GM21423 (cell line): ENCODE measurements around the gene TM9SF2.
"Not testable (repeated sequence)": the region's sequence is repeated elsewhere in the genome, so short reads cannot be mapped to it uniquely, and the experiment has no call there.

Experiments
- ATAC-seq: cut with Tn5 transposase; IDR thresholded peaks from one replicate; pipeline ENCODE4 v1.9.1; 2021; ENCODE audit warnings: mild to moderate bottlenecking, moderate library complexity; ENCODE audit not compliant: unreplicated experiment

TM9SF2 gene

DNA sequence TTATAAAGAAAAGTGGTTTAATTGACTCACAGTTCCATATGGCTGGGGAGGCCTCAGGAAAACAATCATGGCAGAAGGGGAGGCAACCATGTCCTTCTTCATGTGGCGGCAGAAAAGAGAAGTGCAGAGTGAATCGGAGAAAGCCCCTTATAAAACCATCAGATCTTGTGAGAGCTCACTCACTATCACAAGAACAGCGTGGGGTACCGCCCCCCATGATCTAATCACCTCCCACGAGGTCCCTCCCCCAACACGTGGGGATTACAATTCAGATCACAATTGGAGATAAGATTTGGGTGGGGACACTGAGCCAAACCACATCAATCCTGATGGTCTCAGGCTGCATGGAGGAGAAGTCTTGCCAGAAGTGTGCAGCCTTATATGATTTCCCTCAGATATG, 26.0 kb downstream of the TM9SF2 start:
- no peak for ATAC-seq

- peak; percentile 76 for ATAC-seq
These were observed 27.3 kb downstream of the TM9SF2 start for GRCh38 chr13:99528547-99528946.

DNA sequence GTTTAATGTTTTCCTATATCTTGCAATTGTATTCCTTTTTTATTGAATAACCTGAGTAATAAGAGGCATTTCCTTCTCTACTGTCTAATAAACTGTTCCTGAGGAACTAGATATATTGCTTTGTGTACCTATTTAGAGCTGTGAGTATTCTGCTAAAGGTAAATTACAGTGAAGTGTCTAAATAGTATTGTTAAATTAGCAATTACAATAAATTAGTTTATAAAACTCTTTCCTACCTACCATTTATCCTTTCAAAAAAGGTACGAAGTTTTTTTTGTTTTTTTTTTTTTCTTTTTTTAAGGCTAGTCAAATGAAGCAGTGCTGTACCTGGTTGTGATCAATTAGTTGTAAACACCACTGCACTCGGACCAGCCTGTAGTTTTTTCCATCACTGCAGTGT, 34.8 kb downstream of the TM9SF2 start:
- ATAC-seq, result no peak

DNA sequence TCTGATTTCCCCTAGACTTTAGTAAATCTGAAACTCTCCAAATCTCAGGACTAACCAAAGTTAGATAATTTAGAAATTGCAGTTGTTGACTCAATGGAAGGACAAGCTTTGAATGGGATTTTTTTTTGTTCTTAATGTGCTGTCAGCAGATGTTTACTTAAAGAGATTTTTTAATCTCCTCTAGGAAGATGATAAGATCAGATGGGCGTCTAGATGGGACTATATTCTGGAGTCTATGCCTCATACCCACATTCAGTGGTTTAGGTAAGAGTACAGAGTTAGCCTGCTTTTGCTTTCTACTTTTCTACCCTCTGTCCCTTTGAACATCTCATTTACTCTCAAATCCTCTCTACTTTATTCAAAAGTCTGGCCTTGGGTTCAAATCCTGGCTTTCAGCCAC, 39.3 kb downstream of the TM9SF2 start:
- no peak for ATAC-seq

- peak; percentile 98 for ATAC-seq
These were observed 41.6 kb downstream of the TM9SF2 start for GRCh38 chr13:99542788-99543406.

DNA sequence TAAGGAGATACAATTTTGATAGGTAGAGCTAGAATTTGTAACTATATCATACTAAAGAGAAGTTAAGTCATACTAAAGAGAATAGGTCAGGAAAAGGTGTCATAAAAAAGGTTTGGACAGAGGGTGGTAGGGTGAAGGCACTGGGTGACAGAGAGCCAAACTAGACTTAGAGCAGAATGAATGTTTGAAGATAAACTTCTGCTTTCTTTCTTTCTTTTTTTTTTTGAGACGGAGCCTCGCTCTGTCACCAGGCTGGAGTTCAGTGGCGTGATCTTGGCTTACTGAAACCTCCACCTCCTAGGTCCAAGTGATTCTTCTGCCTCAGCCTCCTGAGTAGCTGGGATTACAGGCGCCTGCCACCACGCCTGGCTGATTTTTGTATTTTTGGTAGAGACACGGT, 44.1 kb downstream of the TM9SF2 start:
- ATAC-seq, result no peak

- ATAC-seq, result no peak
These were observed 44.7 kb downstream of the TM9SF2 start for GRCh38 chr13:99545979-99546378.

DNA sequence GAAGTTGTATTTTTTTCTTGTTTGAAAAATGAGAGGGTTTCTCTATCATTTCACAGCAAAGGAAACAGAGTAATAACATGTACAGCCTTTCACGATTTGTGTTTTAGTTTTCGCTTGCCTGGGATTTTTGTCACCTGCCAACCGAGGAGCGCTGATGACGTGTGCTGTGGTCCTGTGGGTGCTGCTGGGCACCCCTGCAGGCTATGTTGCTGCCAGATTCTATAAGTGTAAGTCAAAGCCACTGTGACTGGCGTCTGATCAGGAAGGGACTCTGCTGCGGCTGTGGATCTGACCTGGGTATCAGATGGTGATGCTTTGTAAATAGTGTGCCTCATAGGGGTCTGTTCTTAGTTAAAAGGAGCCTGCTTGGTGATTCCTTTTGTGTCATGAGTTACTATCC, 45.6 kb downstream of the TM9SF2 start:
- no peak for ATAC-seq

DNA sequence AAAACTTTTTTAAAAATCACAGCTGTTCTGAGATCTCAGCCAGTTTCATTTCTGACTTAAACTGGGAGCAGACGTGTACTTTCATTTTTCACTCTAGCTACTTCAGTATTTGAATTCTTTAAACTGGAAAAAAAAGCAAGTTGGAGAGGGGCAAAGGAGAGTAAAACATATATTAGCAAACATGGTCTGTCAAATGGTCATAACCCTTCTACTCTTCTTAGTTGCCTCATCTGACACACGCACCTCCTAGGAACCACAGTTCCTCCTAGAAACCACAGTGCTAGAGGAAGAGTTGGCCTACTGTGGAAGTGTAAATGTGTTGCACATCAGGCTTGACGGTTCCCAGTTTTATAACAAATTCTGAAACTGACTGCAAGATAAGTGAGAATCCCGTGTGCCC, 47.2 kb downstream of the TM9SF2 start:
- peak; percentile 63 for ATAC-seq

GRCh38 chr13:99553033-99553432, 51.8 kb downstream of the TM9SF2 start:
- ATAC-seq, result no peak

- ATAC-seq, result no peak
These were observed 53.9 kb downstream of the TM9SF2 start for GRCh38 chr13:99555149-99555548.

DNA sequence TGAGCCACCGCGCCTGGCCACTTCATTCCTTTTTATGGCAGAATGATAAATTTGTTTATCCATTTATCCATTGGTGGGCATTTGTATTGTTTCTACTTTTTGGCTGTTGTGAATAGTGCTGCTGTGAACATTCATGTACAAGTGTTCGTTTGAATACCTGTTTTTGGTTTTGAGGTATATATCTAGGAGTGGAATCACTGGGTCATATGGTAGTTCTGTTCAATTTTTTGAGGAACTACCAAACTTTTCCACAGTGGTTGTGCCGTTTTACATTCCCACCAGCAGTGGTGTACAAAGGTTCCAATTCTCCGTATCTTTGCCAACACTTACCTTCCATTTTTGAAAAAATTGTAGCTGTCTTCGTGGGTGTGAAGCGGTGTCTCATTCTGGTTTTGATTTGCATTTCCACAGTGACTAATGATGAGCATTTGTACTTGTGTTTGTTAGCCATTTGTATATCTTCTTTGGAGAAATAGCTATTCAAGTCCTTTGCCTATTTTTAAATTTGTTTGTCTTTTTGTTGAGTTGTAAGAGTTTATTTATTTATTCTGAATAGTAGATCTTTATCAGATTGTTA, 55.7 kb downstream of the TM9SF2 start:
- no peak for ATAC-seq

GRCh38 chr13:99558570-99559180, 57.4 kb downstream of the TM9SF2 start:
- ATAC-seq, result no peak

DNA sequence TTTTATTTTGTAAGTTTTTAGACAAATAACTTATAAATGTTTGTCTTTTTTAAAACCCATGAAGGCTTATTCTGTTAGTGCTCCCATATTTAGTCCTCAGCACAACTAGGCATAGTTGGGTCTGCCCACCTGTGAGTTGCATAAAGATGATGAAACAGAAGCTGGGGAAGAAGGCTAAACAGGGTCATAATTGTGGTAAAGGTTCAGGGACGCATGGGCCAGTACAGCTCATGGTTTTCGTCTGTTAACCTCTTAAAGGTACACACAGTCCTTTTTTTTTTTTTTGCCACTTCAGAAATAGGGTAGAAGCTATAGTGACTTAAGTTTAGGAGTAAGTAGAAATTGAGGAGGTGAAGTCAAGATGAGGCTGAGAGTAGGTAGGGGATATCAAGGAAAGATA, 58.3 kb downstream of the TM9SF2 start:
- ATAC-seq, result no peak

DNA sequence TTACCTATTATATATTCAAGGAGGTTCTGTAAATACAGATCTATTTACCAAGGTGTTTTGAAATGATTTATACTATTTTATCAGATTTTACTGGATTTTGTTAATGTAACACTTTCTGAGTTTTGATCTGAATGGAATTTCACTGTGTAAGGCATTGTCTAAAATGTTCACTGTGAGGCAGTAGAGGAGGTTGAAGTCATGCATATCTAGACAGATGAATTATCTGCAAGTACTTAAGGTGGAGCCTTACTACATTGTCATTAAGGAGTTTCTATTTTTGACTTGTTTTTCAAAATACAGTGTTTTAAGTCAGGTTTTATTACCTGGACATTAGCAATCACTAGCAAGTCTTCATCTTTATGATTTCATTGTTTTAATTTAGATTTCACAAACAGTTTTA, 62.1 kb downstream of the TM9SF2 start:
- no peak for ATAC-seq

DNA sequence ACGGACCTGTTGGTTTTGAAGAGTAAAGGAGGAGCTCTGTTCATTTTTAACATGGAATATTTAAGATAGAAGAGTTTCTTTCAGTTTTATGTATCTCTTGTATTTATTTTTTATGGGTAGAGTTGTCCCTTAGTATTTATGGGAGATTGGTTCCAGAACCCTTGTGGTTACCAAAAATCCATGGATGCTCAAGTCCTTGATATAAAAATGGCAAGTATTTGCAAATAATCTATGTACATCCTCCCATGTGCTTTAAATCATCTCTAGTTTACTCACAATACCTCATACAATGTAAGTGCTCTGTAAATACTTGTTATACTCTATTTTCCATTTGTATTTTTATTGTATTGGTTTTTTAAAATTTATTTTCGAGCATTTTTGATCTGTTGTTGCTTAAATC, 63.1 kb downstream of the TM9SF2 start:
- ATAC-seq, result no peak

DNA sequence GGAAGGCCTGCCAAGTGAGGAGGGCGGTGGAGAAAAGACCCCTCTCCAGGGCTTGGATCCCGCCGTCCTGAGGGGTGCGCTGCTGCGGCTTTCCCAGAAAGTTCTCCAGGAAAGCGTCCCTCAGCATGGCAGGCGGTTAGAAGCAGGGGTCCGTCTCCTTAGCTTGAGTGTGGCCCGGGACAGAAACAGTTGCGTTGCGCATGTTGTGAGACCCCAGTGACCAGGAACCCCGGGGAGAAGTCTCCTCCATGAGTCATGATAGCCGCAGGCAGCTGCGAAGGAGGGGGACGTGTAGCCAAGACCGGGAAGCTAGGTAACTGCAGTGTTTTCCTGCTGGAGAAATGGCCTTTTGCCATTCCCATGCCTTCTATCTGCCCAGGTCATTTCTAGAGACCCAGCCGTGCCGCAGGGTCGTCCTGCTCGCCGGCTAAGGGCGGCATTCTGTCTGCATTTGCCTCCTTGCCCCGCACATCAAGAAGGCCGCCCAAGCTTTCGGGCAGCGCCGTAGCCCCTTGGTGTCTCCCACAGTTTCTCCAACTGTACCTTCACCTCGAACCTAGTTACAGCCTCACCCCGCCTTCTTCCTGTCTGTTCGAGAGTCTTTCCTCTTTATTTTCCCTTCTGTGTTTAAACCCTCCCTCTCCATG, 64.3 kb downstream of the TM9SF2 start:
- ATAC-seq, result no peak

DNA sequence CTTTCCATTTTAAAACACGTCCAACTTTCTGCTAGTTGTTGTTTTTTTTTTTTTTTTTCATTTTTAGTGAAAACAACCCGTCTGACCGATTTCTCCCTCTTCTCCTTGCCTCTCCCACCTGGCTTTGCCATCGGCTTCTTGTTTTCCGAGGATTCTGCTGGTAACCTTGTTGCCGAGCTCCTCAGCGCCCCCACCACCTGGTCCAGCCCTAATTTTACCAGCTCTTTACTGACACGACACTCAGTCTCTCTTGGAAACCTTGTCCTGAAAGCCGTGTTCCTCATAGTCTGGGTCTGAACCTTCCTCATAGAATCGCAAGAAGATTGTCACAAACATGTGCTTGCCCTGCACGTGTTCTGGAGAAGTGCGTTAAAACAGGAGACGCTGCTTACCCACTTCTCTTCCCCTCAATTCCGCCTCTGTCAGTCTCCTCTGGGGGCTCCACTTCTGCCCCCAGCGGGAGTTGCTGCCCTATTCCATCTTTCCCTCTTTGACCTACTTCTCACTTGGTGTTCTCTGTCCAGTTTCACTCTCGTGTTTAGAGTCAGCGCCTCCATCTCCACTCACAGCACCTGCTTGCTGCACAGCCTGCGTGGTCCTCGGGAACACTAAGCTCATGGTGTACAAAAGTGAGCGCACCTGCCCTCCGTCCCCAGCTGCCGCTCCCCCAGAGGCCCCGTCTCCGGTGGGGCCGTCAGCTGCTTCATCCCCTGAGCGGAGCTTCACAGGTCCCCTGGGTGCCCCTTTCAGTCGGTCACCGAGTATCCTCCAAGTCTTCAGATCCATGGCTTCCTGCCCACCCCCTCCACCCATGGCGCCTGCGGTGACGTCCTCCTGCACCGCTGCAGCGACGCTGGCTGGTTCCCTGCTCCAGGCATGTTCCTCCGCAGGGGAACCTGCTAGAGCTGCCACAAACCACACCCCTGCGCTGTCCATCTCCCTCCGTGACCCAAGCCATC, 65.1 kb downstream of the TM9SF2 start:
- ATAC-seq, result no peak

GRCh38 chr13:99568901-99569300, 67.6 kb downstream of the TM9SF2 start:
- not testable (repeated sequence) for ATAC-seq

- ATAC-seq, result no peak
These were observed 70.9 kb downstream of the TM9SF2 start for GRCh38 chr13:99572131-99572530.

DNA sequence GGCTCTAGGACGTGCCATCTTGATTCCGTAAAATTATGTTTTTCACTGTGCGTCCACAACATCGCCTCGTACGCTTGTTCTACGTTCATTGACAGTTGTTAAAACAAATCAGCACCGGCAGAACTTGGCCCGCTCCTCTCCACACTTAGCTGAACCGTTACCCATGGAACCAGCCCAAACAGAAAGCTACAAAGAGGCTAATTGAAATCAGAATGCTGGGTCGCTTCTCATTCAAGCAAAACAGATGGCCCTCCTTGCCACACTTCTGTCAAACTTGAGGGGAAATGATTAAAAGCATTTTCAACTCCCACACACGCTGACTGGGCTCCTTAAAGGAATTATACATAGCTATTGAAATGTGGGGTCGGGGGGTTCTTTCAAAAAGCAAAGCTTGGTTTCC, 71.6 kb downstream of the TM9SF2 start:
- no peak for ATAC-seq
